Suprapubic skin (tissue), 4 donors: Measurements from ENCODE around the gene FBXO42. TPM values are rescaled to one million over a fixed set of nuclear protein-coding genes. Genes with fewer than 3 reads are reported as not detected.

Experiments used
- DNase-seq, 2 donors: peaks; one replicate each; pipeline ENCODE4 v3.0.0-alpha.2; 2019; ENCODE audit warnings: low spot score in 2 of 2
- H3K27ac ChIP-seq: fragments of 200-600 bp; sonication (generic); one replicate; pipeline ENCODE4 v1.5.1; 2019
- H3K27me3 ChIP-seq: fragments of 200-600 bp; sonication (generic); one replicate; pipeline ENCODE4 v1.5.1; 2019
- H3K36me3 ChIP-seq: fragments of 200-600 bp; sonication (generic); one replicate; pipeline ENCODE4 v1.5.1; 2019
- H3K4me1 ChIP-seq: fragments of 200-600 bp; sonication (generic); one replicate; pipeline ENCODE4 v1.5.1; 2019
- H3K4me3 ChIP-seq: fragments of 200-600 bp; sonication (generic); one replicate; pipeline ENCODE4 v1.5.1; 2019; ENCODE audit warnings: mild to moderate bottlenecking
- H3K9me3 ChIP-seq: fragments of 200-600 bp; sonication (generic); one replicate; pipeline ENCODE4 v1.5.1; 2019
- CTCF ChIP-seq, 2 donors: fragments of 200-600 bp in 1 of 2; fragments of 450-650 bp in 1 of 2; sonication (generic) in 1 of 2; IDR thresholded peaks; one replicate each; pipeline ENCODE4 v1.5.1; 2016 to 2019; ENCODE audit warnings: antibody characterized with exemption in 2 of 2, mild to moderate bottlenecking in 1 of 2, moderate library complexity in 1 of 2
- EP300 ChIP-seq: sonication (generic); formaldehyde crosslinking; IDR thresholded peaks from one replicate; pipeline ENCODE4 v1.6.1; 2017; ENCODE audit warnings: antibody characterized with exemption
- POLR2A ChIP-seq, 2 donors: fragments of 450-650 bp; IDR thresholded peaks; one replicate each; pipeline ENCODE4 v1.6.1; 2017; ENCODE audit warnings: antibody characterized with exemption in 2 of 2, mild to moderate bottlenecking in 2 of 2, moderate library complexity in 2 of 2
- POLR2AphosphoS5 ChIP-seq, 3 donors: sonication (generic); formaldehyde crosslinking; IDR thresholded peaks; one replicate each; pipeline ENCODE4 v1.6.1; 2017; ENCODE audit warnings: antibody characterized with exemption in 3 of 3
- WGBS: methylation state at CpG from one replicate; pipeline ENCODE4 v1.1.5; 2018; 5-methylcytosine and 5-hydroxymethylcytosine counted together
- total RNA-seq, 4 donors: library from RNA; depleted of rRNA; stranded (reverse); fragments of >200 nt; gene quantifications; one replicate each; pipeline ENCODE4 v1.1.0, GENCODE V29; 2016

The FBXO42 gene
- total RNA-seq, 4 donors from 2014 or later = 51.1 to 61.4 (median 55.5) TPM

- no peak for DNase-seq
- Histone ChIP-seq H3K9me3 (no peaks in the 10 kb centered on the region), H3K27ac (no peak overlapping the region), H3K4me3 (no peak overlapping the region), H3K4me1 (peaks cover 5% of the 10 kb centered on the region), H3K36me3 (peaks cover 49% of the 10 kb centered on the region), H3K27me3 (no peaks in the 10 kb centered on the region)
- TF ChIP-seq POLR2A (IDR thresholded peaks at IDR 0.05) = no peak
- no peak for TF ChIP-seq CTCF (IDR thresholded peaks at IDR 0.05)
- no peak for TF ChIP-seq EP300
- TF ChIP-seq POLR2AphosphoS5 (IDR thresholded peaks at IDR 0.05) = no peak
- 90% methylated on average over 4 of the region's 4 CpGs for WGBS
Observed at GRCh38 chr1:16199700-16200099, 152.6 kb downstream of the FBXO42 start.

- WGBS = 58% methylated on average over 1 of the region's 1 CpG
- H3K27ac ChIP-seq = no peak overlapping the region
- no peak overlapping the region for H3K4me3 ChIP-seq
- peaks cover 5% of the 10 kb centered on the region for H3K4me1 ChIP-seq
- H3K36me3 ChIP-seq = peaks cover 44% of the 10 kb centered on the region
- H3K27me3 ChIP-seq = no peaks in the 10 kb centered on the region
- H3K9me3 ChIP-seq = no peaks in the 10 kb centered on the region
- no peak for DNase-seq
- TF ChIP-seq POLR2AphosphoS5 (IDR thresholded peaks at IDR 0.05) (no peak), POLR2A (IDR thresholded peaks at IDR 0.05) (no peak), CTCF (IDR thresholded peaks at IDR 0.05) (no peak), EP300 (no peak)
Observed at GRCh38 chr1:16199157-16199501, 153.2 kb downstream of the FBXO42 start.

- 87% methylated on average over 6 of the region's 8 CpGs for WGBS
- Histone ChIP-seq H3K27ac (no peak overlapping the region), H3K27me3 (no peaks in the 10 kb centered on the region), H3K36me3 (peaks cover 42% of the 10 kb centered on the region), H3K4me1 (peaks cover 5% of the 10 kb centered on the region), H3K9me3 (no peaks in the 10 kb centered on the region), H3K4me3 (no peak overlapping the region)
- DNase-seq = no peak
- no peak for TF ChIP-seq POLR2AphosphoS5 (IDR thresholded peaks at IDR 0.05)
- TF ChIP-seq POLR2A (IDR thresholded peaks at IDR 0.05) = no peak
- TF ChIP-seq CTCF (IDR thresholded peaks at IDR 0.05) = no peak
- no peak for TF ChIP-seq EP300
Observed at GRCh38 chr1:16198444-16199156, 153.7 kb downstream of the FBXO42 start.

GRCh38 chr1:16196874-16197273, 155.4 kb downstream of the FBXO42 start:
- Histone ChIP-seq H3K4me1 (peaks cover 10% of the 10 kb centered on the region), H3K36me3 (peaks cover 26% of the 10 kb centered on the region), H3K27ac (no peak overlapping the region), H3K4me3 (no peak overlapping the region), H3K9me3 (no peaks in the 10 kb centered on the region), H3K27me3 (no peaks in the 10 kb centered on the region)
- TF ChIP-seq CTCF (IDR thresholded peaks at IDR 0.05) (no peak), EP300 (no peak), POLR2AphosphoS5 (IDR thresholded peaks at IDR 0.05) (no peak), POLR2A (IDR thresholded peaks at IDR 0.05) (no peak)
- WGBS = 100% methylated on average over 2 of the region's 3 CpGs
- DNase-seq = no peak

Other genes with a start within 250 kb of the FBXO42 start
- gene EPHA2, start 196.4 kb downstream of the FBXO42 start, total RNA-seq = 100 to 1,000 TPM in 3 of 4 donors, 10 to 100 TPM in 1; 59.0 to 145 (median 104) TPM
- 10 to 100 TPM; 33.0 to 83.8 (median 45.7) TPM for gene ARHGEF19, start 139.8 kb downstream of the FBXO42 start, total RNA-seq
- 10 to 100 TPM in 2 of 4 donors, 1 to 10 TPM in 2; 5.2 to 20.4 (median 12.7) TPM for gene CPLANE2, start 115.3 kb downstream of the FBXO42 start, total RNA-seq
- 10 to 100 TPM; 48.0 to 59.5 (median 58.0) TPM for gene SZRD1, start 14.8 kb upstream of the FBXO42 start, total RNA-seq
- gene SPATA21, start 84.9 kb upstream of the FBXO42 start, total RNA-seq = not detected
- 100 to 1,000 TPM in 1 of 4 donors, 10 to 100 TPM in 3; 71.4 to 100 (median 80.6) TPM for gene NECAP2, start 88.2 kb upstream of the FBXO42 start, total RNA-seq
- gene RNU1-1, start 161.8 kb upstream of the FBXO42 start, total RNA-seq = under 1 TPM; under 0.01 TPM